ENCODE measurements around the gene ATOSA. TPM values are rescaled to one million over a fixed set of nuclear protein-coding genes. Genes with fewer than 3 reads are reported as not detected.

The ATOSA gene
- total RNA-seq, 1 experiment from 2014 or later, result 5.8 TPM

- H3K4me2 ChIP-seq (ENCODE audit: insufficient read depth, insufficient read length, low read length), result no peak overlapping the region
- Mint-ChIP-seq H3K36me3 (ENCODE audit: insufficient read depth in 1 of 3, low read depth in 3 of 3) (peaks cover 0 to 8% (median 0%) of the 10 kb centered on the region in 3 experiments; a peak in 3 of 7 replicates), H3K27me3 (ENCODE audit: low read depth) (no peaks in the 10 kb centered on the region; the same call in 1 of the 2 replicates), H3K4me1 (peaks cover 16 to 21% of the 10 kb centered on the region in 2 experiments), H3K9me3 (peaks cover 1 to 6% of the 10 kb centered on the region in 2 experiments), H3K27ac (no peak overlapping the region), H3K4me3 (no peak overlapping the region)
- H2AK5ac ChIP-seq (ENCODE audit: insufficient read length, low read length), result no peak overlapping the region
- no peak overlapping the region for H3K4ac ChIP-seq (ENCODE audit: low read depth, low read length)
- H3K4me1 ChIP-seq (ENCODE audit: insufficient read depth, low read length), result peaks cover 2% of the 10 kb centered on the region; the same call in 1 of the 2 replicates
- H2AFZ ChIP-seq (ENCODE audit: low read length), result no peak overlapping the region
- no peaks in the 10 kb centered on the region for H3K79me1 ChIP-seq (ENCODE audit: insufficient read depth, low read depth, low read length, poor library complexity, severe bottlenecking)
- no peak overlapping the region for H4K5ac ChIP-seq (ENCODE audit: insufficient read length, low read depth, low read length)
- no peaks in the 10 kb centered on the region for H3K9me3 ChIP-seq (ENCODE audit: control insufficient read depth, low read depth, low read length)
- H3K14ac ChIP-seq (ENCODE audit: insufficient read depth, low read length), result no peak overlapping the region
- WGBS (ENCODE audit: extremely low coverage, insufficient read length, low lambda C conversion rate), result no CpG with 5 or more reads among the region's 2 CpGs
- H3K23me2 ChIP-seq (ENCODE audit: insufficient read length, low read depth, low read length, poor library complexity, severe bottlenecking), result no peaks in the 10 kb centered on the region
- H2BK5ac ChIP-seq (ENCODE audit: insufficient read length, low read length), result no peak overlapping the region
- no peak overlapping the region for H3K27ac ChIP-seq (ENCODE audit: insufficient read length, low read depth, low read length)
- H3K56ac ChIP-seq (ENCODE audit: insufficient read length, low read depth, low read length), result no peak overlapping the region
- H2BK20ac ChIP-seq (ENCODE audit: low read depth, low read length, poor library complexity, severe bottlenecking), result no peak overlapping the region
- H4K91ac ChIP-seq (ENCODE audit: insufficient read length, low read depth, low read length), result no peak overlapping the region
- H3K18ac ChIP-seq (ENCODE audit: insufficient read length, low read depth, low read length), result no peak overlapping the region
- no peak for DNase-seq
- H4K20me1 ChIP-seq (ENCODE audit: control insufficient read depth, insufficient read depth, insufficient read length), result no peaks in the 10 kb centered on the region
- no peaks in the 10 kb centered on the region for H3K27me3 ChIP-seq (ENCODE audit: insufficient read depth, low read length)
- TF ChIP-seq CTCF (conservative IDR thresholded peaks at IDR 0.05), result no peak
- no peak overlapping the region for H2BK15ac ChIP-seq (ENCODE audit: low read depth, low read length)
- H2BK12ac ChIP-seq (ENCODE audit: insufficient read length, low read depth, low read length), result no peak overlapping the region
- H2BK120ac ChIP-seq (ENCODE audit: low read depth, low read length, poor library complexity, severe bottlenecking), result no peak overlapping the region
- H3T11ph ChIP-seq (ENCODE audit: low read length), result no peak overlapping the region
- H3K79me2 ChIP-seq (ENCODE audit: insufficient read depth, low read length), result no peaks in the 10 kb centered on the region
- H4K8ac ChIP-seq (replicated peaks; ENCODE audit: insufficient read length, low read depth, low read length), result no peak overlapping the region
- H3K23ac ChIP-seq (ENCODE audit: insufficient read length, low read depth, low read length), result no peak overlapping the region
- no peak overlapping the region for H3K9ac ChIP-seq (ENCODE audit: extremely low read depth, insufficient read length, low read length)
These were observed 49.7 kb upstream of the ATOSA start for GRCh38 chr15:52728899-52729298.
